ENCODE measurements around the gene TCFL5.

The TCFL5 gene

DNA sequence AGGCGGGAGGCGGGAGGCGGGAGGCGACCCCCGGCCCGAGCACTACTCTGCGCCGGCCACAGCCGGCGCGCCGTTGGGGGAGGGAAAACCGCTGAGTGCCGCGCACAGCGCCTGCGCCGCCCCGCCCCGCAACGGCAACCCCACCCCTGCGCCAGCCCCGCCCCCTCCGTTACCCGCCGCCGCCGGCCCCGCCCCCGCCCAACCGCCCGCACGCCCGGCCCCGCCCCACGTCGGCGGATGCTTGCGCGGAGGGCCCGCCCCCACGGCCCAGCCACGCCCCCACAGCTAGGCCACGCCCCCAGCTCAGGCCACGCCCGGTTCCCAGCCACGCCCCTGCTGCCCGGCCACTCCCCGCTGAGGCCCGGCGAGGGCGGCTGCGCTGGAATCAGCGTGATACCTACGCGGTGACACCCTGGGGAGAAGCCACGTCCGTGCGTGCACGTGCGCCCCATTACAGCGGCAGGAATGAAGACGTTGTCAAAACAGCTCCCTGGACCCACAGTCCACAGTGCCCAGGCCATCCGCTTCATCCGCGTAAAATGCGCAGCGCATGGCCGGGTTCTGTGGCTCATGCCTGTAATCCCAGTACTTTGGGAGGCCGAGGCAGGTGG lies at the start of gene TCFL5:
Gene TCFL5, minus strand, starts transcription at position 97 of the 611 bp plus-strand sequence. CDS start 152 bp downstream, outside the sequence.
- peak; percentile 76 for DNase-seq

DNA sequence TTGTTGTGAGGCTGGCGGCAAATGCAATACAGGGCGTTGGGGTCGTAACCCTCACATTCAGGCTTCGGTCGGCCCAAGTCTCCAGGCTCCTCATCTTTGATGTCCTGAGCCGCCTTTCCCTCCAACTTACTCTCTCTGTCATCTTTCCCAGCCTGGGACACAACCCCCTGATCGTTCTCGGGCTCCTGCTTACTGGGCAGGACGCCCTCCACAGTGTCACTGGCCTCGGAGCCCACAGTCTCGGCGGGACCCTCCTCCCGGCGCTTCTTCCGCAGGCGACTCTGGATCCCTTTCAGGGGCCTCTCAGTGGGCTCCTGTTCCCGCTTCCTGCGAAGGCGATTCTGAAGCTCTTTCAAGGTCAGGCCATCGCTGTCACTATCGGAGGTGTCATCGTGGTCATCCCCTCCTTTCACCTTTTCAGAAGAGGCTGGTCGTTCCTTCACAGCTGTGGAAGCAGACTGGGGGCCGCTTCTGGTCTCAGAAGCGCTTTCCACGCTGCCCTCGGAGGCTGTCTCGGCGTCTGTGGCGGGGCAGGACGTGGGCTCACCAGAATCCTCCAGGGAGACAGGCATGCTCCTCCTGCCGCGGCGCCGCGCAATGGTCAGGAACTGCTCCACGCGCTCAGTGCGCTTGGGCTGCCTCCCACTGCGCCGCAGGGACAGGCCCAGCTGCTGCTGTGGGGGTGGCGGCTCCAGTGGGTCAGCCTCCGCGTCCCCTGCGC lies 49.3 kb upstream of the TCFL5 start:
- DNase-seq, result no peak

DNA sequence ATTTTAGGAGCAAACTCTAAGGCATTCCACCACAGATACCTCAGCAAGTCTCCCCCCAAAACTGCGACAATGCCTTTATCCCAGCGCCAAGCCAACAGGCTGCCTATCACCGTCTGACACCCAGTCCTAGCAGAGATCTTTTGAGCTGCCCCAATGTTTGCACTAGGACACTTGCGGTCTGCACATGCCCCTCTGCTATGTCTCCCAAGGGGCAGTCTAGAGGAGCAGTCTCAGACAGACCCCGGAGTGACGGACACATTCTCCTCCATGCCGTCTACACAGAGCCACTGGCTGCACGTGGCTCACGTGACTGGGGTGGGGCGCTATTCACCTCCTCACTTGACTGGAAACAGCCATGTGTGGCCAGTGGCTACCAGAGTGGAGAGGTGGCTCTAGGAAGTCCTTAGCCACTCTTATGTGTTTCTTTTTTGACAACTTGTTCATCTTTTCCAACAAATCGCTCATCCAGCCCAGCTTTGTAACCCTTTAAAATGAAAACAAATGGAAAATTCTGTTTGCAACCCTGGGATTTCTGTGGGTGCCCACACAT lies 48.7 kb upstream of the TCFL5 start:
- no peak for DNase-seq

DNA sequence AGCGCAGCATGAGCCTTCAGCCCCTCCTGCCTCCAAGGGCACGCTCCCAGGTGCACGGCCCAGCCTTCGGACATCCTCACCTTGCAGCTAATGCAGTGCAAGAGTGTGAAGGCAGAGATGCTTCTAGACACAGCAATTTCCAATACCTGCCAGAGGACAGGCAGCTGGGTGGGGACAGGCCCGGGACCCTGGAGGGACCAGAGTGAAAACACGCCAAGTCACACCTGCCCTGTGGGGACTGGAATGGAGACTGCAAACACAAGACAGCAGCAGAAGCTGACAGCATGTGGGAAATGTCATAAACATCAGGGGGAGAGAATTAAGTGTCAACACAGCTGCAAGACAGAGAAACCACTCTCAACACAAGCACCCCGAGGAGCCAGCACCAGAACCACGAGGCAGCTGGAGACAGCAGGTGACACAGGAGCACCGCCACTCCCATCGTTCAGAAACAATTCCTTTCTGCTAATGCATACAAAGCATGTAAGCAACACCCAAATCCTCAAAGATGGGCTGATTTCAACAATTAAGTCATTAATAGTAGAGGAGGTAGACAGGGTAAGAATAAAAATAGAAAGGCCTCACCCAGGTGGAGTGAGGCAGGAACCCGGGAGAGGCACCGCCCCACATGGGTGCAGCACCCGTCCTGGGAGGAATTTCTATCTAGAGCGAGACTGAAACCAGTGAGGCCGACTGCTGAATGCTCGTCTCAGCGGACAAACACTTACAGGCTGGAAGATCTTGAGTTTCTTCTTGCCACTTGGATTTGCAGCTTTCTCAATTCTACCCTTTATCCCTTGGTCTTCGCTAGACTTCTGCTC lies 47.6 kb upstream of the TCFL5 start:
- no peak for DNase-seq

DNA sequence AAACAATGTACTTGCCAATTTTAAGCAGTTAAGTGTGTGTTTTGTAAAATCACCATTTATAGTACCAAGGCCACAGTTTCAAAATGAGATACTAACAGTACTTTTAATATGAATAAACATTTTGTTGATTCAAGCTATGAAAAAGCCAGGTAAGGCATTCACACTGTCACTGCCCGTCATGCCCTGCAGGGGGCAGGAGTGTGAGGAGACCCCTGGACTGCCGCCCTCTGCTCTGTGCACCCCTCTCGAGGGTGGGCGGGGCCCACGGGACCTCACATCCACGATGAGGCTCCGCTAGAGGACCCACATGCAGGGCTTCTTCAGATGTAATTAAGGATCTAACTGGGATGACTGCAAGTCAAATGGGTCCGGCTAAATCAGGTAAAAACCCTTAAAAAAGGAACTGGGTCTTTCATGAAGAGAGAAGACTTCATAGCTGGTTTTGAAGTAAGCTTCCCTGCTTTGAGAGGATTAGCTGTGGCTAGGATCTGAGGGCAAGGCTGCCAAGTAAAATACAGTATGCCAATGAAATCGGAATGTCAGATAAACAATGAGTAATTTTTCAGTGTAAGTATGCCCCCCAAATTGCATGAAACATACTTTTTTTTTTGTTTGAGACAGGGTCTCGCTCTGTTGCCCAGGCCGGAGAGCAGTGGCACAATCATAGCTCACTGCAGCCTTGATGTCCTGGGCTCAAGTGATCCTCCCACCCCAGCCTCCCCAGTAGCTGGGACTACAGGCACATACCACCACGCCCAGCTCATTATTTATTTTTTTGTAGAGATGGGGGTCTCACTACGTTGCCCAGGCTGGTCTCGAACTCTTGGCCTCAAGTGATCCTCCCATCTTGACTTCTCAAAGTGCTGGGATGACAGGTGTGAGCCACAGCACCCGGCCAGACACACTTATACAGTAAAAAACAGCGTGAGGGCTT lies 46.0 kb upstream of the TCFL5 start:
- DNase-seq, result no peak

DNA sequence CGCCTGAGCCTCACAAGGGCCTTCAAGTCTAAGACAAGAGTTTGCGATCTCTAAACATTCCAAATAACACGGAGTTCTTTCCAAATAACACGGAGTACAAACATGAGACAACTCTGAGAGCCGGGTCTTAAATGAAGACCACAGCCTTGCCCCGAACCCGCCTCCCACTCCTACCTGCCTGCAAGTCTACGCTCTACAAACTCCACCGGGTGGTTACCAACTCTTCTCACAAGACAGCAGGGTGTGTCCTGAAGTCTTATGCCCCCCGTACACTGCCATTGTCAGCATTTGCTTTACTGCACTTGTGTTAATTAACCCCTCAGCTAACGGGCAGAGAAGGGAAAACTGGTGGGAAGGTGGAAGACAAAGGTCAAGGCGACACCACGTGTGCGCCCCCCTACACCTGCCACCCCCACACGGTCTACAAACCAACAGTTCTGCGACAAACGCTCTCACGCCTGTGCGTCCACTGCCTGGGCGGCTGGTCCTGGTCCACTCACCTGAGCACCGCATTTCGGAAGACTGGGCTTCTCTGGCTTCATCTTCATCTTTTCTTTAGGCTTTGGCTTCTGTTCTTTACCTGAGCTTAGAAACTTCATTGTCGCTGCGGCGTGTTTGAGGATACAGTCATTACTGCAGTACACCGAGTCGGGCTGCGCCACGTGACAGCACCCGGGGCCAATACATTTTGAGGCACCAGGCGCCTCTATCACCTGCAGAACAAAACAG lies 45.2 kb upstream of the TCFL5 start:
- no peak for DNase-seq

DNA sequence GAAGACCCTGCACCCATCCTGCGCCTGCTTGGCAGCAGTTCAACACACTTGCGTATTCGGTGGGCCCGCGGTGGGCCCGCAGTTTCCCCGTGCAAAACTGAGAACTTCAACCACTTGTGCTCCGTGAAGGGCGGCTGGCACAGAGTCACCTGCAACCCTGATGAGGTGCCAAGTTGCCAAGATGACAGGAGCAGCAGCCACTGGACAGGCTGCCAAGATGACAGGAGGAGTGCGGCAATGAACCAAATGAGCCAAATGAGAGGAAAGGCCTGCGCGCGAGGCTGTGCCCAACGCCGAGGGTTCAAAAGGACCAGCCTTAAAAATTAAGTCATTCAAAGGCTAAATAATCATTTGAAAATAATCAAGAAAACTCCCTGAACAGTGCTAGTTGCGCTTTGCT lies 44.6 kb upstream of the TCFL5 start:
- DNase-seq, result no peak

DNA sequence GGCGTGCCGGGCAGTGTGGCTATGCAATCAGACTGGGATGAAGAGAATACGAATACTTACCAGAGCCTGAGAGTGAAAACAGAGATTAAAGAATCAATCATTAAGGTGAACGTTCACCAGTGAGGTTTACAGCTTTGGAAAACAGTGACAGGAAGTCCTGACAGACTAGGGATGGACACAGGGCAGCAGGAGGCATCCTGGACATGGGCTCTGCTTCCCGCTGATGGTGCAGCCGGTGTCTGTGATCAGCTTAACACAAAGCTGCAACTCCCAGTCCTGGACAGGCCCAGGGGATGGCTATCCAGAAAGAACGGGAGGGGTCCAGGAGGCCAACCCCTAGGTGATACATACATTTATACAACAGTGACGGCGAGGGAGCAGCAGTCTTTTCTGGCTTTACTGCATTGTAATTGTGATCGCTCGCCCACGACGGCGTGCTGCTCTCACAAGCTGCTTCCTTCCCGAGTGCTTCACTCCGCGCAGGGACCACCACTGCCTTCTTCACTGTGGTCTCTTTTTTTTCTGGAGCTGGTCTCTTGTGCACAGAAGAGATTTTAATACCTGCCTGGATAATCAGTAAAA lies 44.0 kb upstream of the TCFL5 start:
- DNase-seq, result no peak

DNA sequence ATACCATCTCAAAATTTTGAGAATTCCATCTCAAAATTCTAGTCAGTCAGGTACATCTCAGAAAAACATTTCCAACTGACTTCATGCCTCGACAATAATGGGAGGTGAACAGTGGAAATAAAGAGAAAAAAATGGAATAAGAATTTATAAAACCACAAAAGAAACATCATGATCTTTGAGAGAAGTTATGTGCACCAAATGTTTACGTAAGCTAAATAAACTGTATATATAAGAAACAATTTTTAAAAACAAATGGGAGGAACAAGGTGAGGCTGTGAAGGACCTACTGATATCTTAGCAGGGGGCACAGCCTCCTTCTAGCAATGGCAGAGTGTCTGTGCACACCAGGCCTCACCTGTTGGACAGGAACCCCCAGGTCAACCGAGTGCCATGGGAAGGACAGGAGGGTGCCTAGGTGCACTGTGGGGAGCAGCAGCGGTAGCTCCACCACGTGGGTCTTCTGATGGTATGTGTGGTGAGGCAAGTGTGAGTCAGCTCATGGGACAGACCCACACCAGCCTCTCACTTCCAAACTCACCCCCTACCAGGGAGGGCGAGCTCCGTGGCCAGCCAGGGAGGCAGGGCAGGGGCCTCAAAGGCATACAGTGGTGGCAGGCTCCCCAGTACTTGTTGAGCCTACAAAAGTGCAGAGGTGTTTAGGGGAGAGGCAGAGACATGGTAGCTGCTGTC lies 41.4 kb upstream of the TCFL5 start:
- DNase-seq, result no peak

DNA sequence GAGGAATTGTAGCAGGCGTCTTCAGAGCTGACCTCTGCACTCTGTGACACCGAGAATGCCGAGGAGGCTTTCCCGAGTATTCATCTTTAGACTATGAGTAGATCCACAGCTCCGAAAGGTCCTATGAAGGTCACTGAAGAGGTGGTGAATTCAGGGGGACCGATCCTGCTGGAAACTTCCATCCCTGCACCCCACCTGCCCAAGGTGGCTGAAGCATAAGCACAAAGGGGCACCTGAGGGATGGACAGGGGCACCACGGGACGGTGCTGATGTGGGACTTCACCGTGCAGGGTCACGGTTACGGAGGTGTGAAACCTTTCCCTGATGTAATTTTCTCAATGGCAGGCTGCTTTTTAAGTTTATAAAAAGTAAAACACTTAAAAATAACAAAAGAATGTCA lies 40.3 kb upstream of the TCFL5 start:
- DNase-seq, result no peak

DNA sequence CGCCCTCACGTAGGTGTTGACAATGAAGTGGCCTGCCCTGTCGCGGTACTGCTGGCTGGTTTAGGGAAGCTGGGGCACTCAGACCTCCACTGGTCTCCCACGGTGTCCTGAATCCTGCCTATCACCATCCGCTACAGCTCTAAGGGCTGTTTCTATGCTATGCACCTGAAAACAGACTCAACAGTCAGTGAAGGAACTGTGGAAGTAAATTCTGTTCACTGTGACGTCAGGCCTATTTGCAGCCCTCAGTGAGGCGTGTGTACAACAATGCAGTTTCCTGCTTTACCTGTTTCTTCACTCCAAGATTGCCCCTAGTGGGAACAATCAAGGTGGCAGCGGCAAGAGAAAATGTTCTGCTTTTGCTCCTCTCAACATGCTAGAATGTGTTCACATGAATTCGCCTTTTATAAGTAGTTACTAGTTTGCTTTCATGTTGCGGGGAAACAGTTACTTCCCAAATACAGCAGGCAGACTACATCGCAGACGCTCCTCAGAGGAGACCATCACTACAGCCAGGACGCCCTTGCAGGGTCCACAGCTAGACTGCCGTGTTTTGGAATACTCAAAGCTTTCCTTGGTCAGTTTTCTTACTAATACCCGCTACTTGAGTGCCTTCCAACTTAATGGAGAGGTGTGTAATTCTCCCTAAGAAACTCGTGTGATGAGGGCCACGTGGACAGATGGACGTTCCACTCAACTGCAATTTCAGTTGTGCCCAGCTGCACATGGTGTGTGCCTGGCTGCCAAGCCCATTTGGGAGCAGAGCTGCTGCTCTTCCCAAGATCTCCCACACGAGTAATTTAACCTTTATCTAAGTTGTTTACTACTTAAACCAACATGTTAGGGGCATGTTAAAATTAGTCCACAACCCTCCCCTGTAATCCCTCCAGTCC lies 39.3 kb upstream of the TCFL5 start:
- no peak for DNase-seq

DNA sequence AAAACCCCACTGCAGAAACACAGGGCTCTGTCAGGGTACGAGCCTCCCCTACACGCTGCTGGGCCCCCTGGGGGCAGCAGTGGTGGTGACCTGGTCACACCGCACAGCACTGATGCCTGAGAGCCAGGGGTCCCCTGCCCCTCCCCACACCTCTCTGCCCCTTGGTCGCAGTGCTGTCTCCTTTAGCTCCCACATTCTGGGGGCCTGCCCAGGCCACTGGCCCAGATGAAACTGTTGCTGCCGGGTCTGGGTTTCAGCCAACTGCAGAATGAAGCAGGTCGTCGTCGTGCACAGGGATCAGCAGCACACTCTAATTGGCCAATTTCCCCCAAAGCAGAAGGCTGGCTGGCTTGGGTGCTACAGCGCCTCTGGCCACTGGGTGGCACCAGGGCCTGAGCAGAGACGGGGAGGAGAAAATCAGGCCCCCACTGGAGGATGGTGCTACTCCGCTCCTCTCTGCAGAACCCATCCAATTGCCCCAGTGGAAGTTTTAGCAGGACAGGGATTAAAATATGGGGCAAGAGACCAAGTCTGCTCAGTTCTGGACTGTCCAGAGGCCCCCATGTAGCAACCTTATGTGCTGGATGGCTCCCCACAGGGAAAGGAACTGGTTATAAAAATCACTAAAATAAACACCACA lies 38.5 kb upstream of the TCFL5 start:
- DNase-seq, result peak; percentile 30

DNA sequence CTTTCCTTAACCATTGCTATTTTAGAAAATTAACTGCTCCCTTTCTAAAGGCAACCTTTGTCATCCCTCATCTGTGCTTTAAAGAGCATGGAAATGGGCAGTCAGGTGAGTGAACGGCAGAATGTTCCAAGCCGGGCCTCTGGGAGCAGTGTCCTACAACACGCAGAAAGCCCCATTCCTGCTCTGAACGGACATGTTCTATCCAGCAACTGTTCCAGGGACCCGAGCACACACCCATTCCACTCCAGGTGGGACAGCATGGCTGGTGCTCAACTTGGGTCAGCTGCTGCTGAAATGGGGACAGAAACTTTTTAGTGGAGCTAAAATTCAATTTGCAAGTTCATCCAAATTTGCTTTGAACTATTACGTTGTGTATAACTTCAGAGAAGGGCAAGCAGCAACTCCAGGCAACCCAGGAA lies 38.0 kb upstream of the TCFL5 start:
- DNase-seq, result no peak

DNA sequence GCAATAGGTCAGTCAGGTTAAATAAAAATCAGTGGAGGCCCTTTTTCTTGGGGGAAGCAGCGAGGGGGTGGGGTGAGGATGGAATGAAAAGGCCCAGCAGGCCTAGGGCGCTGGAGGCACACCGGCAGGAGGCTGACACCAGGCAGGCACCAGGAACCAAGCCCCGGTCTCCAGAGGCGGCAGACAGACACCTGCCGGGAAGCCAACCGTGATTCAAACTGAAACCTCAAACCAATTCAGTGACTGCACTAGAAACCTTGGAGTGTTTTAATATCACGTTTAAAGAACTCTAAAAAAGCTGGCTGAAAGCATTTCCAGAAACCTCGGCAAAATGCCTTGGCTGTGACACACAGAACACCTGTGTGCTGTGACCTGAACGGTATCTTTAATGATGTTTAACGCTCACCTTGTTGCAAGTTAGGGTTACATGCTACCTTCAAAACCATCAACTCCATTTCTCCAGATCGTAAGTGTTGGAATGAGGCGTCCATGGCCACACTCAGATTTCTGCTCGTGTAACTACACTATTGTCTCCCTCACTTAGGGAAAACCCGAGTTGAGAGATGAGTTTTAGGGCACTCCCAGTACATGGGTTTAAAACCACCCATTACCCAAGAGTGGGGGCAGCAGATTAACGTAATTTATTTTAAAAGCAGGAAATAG lies 37.5 kb upstream of the TCFL5 start:
- no peak for DNase-seq

DNA sequence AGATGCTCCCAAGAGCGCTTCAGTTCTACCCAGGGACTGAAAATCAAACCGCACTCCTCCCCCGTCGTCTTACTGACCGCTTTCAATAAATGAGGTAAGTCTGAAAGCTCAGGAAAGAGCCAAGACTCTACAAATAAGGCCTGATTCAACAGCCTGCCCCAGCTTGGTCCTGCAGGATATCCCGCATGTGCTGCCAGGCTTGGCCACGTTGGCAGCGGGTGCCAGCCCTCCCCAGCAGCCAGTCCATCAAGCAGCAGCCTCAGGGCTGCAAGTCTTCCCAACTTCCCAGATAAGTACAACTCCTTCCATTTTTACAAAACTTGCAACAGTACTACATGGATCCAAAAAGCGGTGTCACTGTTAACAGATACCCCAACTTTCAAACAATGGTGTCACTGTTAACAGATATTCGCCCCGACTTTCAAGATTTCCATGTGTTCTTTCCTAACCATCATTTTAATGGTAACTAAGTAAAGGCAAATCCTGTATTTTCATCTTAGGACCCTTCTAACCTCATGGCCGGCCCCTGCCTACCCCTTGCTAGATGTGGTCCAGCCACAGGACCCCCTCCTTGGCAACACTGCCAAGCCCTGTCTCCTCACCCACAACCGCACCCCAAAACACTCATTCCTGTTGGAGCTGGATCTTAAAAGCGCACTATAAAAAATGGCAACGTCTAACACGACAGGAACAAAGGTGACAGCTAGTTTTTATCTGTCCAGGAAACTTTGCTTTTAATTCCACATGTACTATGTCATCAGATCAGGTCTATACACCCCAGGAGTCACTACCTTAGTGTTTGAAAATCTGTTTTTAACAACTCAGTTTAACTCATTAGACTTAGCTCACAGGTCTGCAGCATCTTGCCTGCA lies 36.7 kb upstream of the TCFL5 start:
- DNase-seq, result no peak

DNA sequence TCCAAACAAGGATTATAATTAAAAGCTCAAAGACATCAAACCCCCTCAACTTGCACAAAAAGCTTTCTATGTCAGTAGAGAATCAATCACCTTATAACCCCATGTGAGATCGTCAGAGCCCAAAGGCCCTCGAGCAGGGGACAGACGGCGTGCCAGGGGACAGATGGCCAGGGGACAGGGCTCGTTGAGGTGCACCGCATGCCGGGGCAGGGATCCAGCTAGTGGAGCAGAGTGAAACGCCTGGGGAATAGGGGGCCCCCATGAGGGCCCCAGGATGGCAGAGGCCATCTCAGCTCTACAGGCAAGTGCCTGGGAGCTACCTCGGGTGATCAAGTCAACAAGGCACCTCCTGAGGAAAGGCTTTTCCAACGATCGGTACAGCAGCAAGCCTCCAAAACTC lies 36.0 kb upstream of the TCFL5 start:
- DNase-seq, result no peak

DNA sequence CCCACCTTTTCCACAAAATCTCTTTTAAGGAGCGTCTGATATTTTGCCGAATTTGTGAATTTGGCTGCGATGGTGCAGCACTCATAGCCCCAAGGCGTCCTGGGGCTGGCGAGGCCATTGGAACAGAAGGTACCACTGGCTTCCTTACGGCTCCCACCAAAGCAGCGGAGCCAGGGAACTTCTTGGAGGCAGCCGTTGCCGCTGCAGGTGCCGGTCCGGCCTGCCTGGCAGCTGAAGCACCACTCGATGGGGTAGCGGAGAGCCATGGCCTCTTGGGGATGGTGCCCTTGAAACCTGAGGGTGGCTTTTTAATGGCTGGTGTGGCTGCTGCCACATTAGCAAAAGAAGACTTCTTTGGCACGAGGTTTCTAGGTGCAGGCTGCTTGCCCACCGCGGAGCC lies 34.9 kb upstream of the TCFL5 start:
- DNase-seq, result no peak

DNA sequence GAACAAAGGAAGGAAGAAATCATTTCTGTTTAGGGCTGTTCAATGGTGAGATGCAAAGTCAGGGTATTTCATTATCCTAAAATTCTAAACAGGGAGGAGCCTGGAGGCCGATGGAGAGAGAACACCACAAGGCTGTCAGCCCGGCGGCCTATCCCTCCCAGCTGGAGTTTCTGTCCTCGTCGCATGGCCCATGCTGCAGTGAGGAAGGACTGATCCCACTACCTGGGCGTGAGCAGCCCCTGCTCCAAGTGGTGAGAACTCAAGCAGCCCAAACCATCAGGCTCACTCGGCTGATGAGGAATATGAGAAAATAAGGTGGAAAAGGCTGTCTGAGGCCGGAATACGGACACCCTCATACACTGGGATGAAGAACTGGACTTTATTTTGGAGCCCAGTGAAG lies 33.9 kb upstream of the TCFL5 start:
- DNase-seq, result no peak
